Measurements from ENCODE around the gene PAK1. TPM values are rescaled to one million over a fixed set of nuclear protein-coding genes. Genes with fewer than 3 reads are reported as not detected.
"Not testable (repeated sequence)": the region's sequence is repeated elsewhere in the genome, so short reads cannot be mapped to it uniquely, and the experiment has no call there.

The PAK1 gene
- total and polyA plus RNA-seq, 2 experiments from 2014 or later: 18.4 to 33.1 TPM

DNA sequence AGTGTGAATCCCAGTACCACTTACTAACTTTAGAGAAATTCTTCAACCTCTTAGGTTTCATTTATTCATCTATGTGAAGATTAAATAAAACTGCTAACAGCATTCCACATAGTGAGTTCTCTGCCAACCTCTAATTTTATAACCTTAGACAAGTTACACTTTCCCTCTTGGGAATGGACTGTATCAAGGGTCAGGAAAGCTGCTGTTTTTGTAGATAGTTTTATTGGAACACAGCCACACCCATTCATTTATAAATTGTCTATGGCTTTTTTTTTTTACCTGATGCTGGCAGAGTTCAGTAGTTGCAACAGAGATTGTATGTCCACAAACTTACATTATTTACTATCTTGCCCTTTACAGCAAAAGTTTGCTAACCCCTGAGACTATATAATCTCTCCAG, 81.1 kb downstream of the PAK1 start:
- TF ChIP-seq, protein P1, sequence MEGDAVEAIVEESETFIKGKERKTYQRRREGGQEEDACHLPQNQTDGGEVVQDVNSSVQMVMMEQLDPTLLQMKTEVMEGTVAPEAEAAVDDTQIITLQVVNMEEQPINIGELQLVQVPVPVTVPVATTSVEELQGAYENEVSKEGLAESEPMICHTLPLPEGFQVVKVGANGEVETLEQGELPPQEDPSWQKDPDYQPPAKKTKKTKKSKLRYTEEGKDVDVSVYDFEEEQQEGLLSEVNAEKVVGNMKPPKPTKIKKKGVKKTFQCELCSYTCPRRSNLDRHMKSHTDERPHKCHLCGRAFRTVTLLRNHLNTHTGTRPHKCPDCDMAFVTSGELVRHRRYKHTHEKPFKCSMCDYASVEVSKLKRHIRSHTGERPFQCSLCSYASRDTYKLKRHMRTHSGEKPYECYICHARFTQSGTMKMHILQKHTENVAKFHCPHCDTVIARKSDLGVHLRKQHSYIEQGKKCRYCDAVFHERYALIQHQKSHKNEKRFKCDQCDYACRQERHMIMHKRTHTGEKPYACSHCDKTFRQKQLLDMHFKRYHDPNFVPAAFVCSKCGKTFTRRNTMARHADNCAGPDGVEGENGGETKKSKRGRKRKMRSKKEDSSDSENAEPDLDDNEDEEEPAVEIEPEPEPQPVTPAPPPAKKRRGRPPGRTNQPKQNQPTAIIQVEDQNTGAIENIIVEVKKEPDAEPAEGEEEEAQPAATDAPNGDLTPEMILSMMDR (IDR thresholded peaks at IDR 0.05; ENCODE audit: low read depth, low read length): no peak
- no peaks in the 10 kb centered on the region for H3K36me3 ChIP-seq

DNA sequence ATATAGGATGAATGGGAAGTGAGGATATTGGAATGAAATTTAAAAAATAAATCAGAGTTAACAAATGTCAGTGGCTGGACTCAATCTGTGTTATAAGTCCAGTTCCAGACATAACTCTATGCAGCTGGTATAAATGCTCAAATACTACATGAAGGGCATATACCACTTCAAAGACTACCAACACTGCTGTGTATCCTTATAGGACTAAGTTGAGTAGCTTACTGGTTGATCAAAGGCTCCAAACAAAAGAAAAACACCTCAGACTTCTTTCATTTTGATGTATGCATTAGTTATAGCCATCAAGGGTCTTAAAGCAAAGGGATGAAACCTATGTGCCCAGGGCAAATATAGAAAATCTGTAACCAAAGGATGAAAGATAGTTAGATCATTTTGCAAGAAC, 86.2 kb downstream of the PAK1 start:
- no peaks in the 10 kb centered on the region for H3K4me1 ChIP-seq (ENCODE audit: low read depth)
- no peak overlapping the region for H3K4me3 ChIP-seq
- no peaks in the 10 kb centered on the region for H3K36me3 ChIP-seq
- DNase-seq (ENCODE audit: low read depth in 1 of 2, low spot score in 1 of 2): no peak
- H3K9me3 ChIP-seq (ENCODE audit: low read depth): no peaks in the 10 kb centered on the region
- no peak overlapping the region for H3K27ac ChIP-seq
- H3K27me3 ChIP-seq: no peaks in the 10 kb centered on the region
- TF ChIP-seq, protein P1 (IDR thresholded peaks at IDR 0.05; ENCODE audit: low read depth, low read length): no peak

More for the DNA sequence above, 81.1 kb downstream of the PAK1 start:
- H3K9me3 ChIP-seq (ENCODE audit: low read depth): no peaks in the 10 kb centered on the region
- H3K4me1 ChIP-seq (ENCODE audit: low read depth): peaks cover 9% of the 10 kb centered on the region
- no peak overlapping the region for H3K27ac ChIP-seq
- no peaks in the 10 kb centered on the region for H3K27me3 ChIP-seq
- H3K4me3 ChIP-seq: no peak overlapping the region
- DNase-seq (ENCODE audit: low read depth in 1 of 2, low spot score in 1 of 2): no peak

DNA sequence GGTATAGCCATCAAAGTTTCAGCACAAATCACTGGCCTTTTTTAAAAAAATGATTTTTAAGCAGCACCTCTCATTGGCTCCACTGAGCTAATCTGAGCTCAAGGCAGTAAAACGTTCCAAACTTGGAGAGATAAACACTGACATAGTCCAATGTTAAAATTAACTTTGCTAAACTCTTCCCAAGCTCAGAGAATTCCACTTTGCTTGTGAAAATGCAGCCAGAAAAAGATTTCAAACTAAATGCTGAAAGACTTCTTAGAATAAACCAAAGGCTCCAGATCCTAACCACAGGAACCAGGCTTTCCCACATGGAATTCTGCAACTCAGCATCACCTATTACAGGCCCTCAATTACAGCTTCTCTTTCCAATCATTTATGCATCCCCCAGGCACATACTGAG, 87.7 kb downstream of the PAK1 start:
- Histone ChIP-seq H3K36me3 (no peaks in the 10 kb centered on the region), H3K9me3 (ENCODE audit: low read depth) (no peaks in the 10 kb centered on the region), H3K4me3 (no peak overlapping the region), H3K4me1 (ENCODE audit: low read depth) (no peaks in the 10 kb centered on the region), H3K27ac (no peak overlapping the region), H3K27me3 (no peaks in the 10 kb centered on the region)
- no peak for DNase-seq (ENCODE audit: low read depth in 1 of 2, low spot score in 1 of 2)
- TF ChIP-seq, protein P1 (IDR thresholded peaks at IDR 0.05; ENCODE audit: low read depth, low read length): no peak

DNA sequence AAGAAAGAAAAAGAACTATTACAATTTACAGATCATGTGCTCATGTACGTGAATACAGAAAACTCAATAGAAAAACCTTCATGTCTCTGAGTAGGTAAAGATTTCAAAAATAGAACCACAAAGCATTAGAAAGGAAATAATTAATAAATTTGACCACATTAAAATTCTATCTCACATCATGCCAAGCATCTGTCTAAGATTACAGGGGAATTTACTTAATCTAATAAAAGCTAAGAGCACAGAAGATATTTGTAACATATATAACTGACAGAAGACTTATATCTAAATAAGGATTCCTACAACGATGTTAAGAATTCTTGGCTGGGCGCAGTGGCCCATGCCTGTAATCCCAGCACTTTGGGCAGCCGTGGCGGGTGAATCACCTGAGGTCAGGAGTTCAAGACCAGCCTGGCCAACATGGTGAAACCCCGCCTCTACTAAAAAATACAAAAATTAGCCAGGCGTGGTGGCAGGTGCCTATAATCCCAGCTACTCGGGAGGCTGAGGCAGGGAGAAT, 88.6 kb downstream of the PAK1 start:
- not testable (repeated sequence) for H3K27ac ChIP-seq; H3K27me3 ChIP-seq; H3K4me3 ChIP-seq; H3K9me3 ChIP-seq (ENCODE audit: low read depth); DNase-seq (ENCODE audit: low read depth in 1 of 2, low spot score in 1 of 2); H3K4me1 ChIP-seq (ENCODE audit: low read depth); H3K36me3 ChIP-seq

DNA sequence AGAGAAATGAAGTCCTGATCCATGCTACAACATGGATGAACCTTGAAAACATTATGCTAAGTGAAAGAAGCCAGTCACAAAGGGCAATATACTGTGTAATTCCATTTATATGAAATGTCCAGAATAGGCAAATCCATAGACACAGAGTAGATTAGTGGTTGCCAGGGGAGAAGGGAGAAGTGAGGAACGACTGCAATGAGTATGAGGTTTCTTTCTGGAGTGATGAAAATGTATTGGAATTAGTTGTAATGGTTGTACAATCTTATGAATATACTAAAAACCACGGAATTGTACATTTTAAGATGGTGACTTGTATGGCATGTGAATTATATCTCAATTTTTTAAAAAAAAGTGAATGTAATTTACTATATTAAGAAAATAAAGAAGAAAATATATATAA, 89.3 kb downstream of the PAK1 start:
- Histone ChIP-seq H3K4me3 (no peak overlapping the region), H3K27me3 (no peaks in the 10 kb centered on the region), H3K27ac (no peak overlapping the region), H3K9me3 (ENCODE audit: low read depth) (no peaks in the 10 kb centered on the region), H3K36me3 (no peaks in the 10 kb centered on the region), H3K4me1 (ENCODE audit: low read depth) (no peaks in the 10 kb centered on the region)
- DNase-seq (ENCODE audit: low read depth in 1 of 2, low spot score in 1 of 2): no peak
- TF ChIP-seq, protein P1 (IDR thresholded peaks at IDR 0.05; ENCODE audit: low read depth, low read length): no peak

DNA sequence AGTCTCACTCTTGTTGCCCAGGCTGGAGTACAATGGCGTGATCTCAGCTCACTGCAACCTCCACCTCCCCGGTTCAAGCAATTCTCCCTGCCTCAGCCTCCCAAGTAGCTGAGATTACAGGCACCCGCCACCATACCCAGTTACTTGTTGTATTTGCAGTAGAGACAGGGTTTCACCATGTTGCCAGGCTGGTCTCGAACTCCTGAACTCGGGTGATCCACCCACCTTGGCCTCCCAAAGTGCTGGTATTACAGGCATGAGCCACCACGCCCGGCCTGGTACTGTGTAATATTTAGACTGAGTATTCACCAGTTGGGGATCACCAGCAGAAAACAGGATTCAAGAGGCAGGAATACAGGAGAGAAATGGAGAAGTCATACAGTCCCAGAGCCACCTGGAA, 90.5 kb downstream of the PAK1 start:
- DNase-seq (ENCODE audit: low read depth in 1 of 2, low spot score in 1 of 2); H3K36me3 ChIP-seq; H3K27me3 ChIP-seq; H3K9me3 ChIP-seq (ENCODE audit: low read depth); H3K27ac ChIP-seq; H3K4me3 ChIP-seq; H3K4me1 ChIP-seq (ENCODE audit: low read depth): not testable (repeated sequence)

All from cardiac muscle cell (in vitro differentiated cells and primary cell).